Fibroblast of upper back skin (primary cell): Measurements from ENCODE around the gene IRAK2.

Experiments
- DNase-seq: peaks from one replicate; pipeline ENCODE4 v3.0.0-alpha.2; 2013

Gene IRAK2

GRCh38 chr3:10189557-10190354, 25.0 kb downstream of the IRAK2 start:
- DNase-seq, result no peak

- DNase-seq, result peak; percentile 84
Observed at GRCh38 chr3:10192953-10193691, 28.4 kb downstream of the IRAK2 start.

GRCh38 chr3:10193692-10194327, 29.1 kb downstream of the IRAK2 start:
- no peak for DNase-seq

- DNase-seq, result no peak
Observed at GRCh38 chr3:10194328-10195071, 29.8 kb downstream of the IRAK2 start.

GRCh38 chr3:10195366-10196089, 30.8 kb downstream of the IRAK2 start:
- DNase-seq, result no peak

- DNase-seq, result peak; percentile 85
Observed at GRCh38 chr3:10196389-10197052, 31.8 kb downstream of the IRAK2 start.

- no peak for DNase-seq
Observed at GRCh38 chr3:10198226-10198625, 33.5 kb downstream of the IRAK2 start.

- DNase-seq, result peak; percentile 40
Observed at GRCh38 chr3:10198761-10199649, 34.3 kb downstream of the IRAK2 start.

- DNase-seq, result no peak
Observed at GRCh38 chr3:10204921-10205320, 40.2 kb downstream of the IRAK2 start.

- peak; percentile 88 for DNase-seq
Observed at GRCh38 chr3:10205451-10206165, 40.9 kb downstream of the IRAK2 start.

- DNase-seq, result no peak
Observed at GRCh38 chr3:10206166-10206511, 41.4 kb downstream of the IRAK2 start.

- peak; percentile 44 for DNase-seq
Observed at GRCh38 chr3:10213156-10213792, 48.6 kb downstream of the IRAK2 start.

GRCh38 chr3:10215578-10216368, 51.1 kb downstream of the IRAK2 start:
- DNase-seq, result no peak

- DNase-seq, result no peak
Observed at GRCh38 chr3:10217359-10217758, 52.6 kb downstream of the IRAK2 start.

- DNase-seq, result no peak
Observed at GRCh38 chr3:10219737-10220136, 55.0 kb downstream of the IRAK2 start.

GRCh38 chr3:10223676-10224639, 59.2 kb downstream of the IRAK2 start:
- DNase-seq, result no peak
